H9 (cell line): ENCODE results near the gene NTNG2. TPM values are rescaled to one million over a fixed set of nuclear protein-coding genes. Genes with fewer than 3 reads are reported as not detected.

Source experiments
- DNase-seq: peaks from one replicate; pipeline ENCODE4 v3.0.0-alpha.2; 2017
- H2AFZ ChIP-seq: one replicate; pipeline ENCODE4 v1.6.1; 2013; ENCODE audit warnings: mild to moderate bottlenecking, low read length, control low read depth, moderate library complexity
- H2AK5ac ChIP-seq: 2 replicates; pipeline ENCODE4 v1.6.1; 2013; ENCODE audit warnings: low read length, control low read depth, mixed read lengths; ENCODE audit not compliant: insufficient read length
- H2BK120ac ChIP-seq: one replicate; pipeline ENCODE4 v1.6.1; 2013; ENCODE audit warnings: low read depth, mild to moderate bottlenecking, low read length, control low read depth, inconsistent platforms; ENCODE audit not compliant: poor library complexity, severe bottlenecking
- H2BK12ac ChIP-seq: 2 replicates; pipeline ENCODE4 v1.6.1; 2013; ENCODE audit warnings: low read length, control low read depth, mixed read lengths, low read depth; ENCODE audit not compliant: insufficient read length
- H2BK15ac ChIP-seq: 2 replicates; pipeline ENCODE4 v1.6.1; 2013; ENCODE audit warnings: low read depth, low read length, control low read depth
- H2BK20ac ChIP-seq: one replicate; pipeline ENCODE4 v1.6.1; 2013; ENCODE audit warnings: low read depth, mild to moderate bottlenecking, low read length, control low read depth, inconsistent platforms; ENCODE audit not compliant: poor library complexity, severe bottlenecking
- H2BK5ac ChIP-seq: 2 replicates; pipeline ENCODE4 v1.6.1; 2013; ENCODE audit warnings: low read length, control low read depth, mixed read lengths; ENCODE audit not compliant: insufficient read length
- H3K14ac ChIP-seq: 2 replicates; pipeline ENCODE4 v1.6.1; 2013; ENCODE audit warnings: low read length, control low read depth; ENCODE audit not compliant: insufficient read depth
- H3K18ac ChIP-seq: 2 replicates; pipeline ENCODE4 v1.6.1; 2013; ENCODE audit warnings: low read depth, mild to moderate bottlenecking, mixed read lengths, low read length, control low read depth; ENCODE audit not compliant: insufficient read length
- H3K23ac ChIP-seq: 2 replicates; pipeline ENCODE4 v1.6.1; 2013; ENCODE audit warnings: low read length, control low read depth, mixed read lengths, low read depth; ENCODE audit not compliant: insufficient read length
- H3K23me2 ChIP-seq: 2 replicates; pipeline ENCODE4 v1.6.1; 2013; ENCODE audit warnings: low read depth, mild to moderate bottlenecking, mixed read lengths, low read length, control low read depth; ENCODE audit not compliant: insufficient read length, poor library complexity, severe bottlenecking
- H3K27ac ChIP-seq: 2 replicates; pipeline ENCODE4 v1.5.1; 2013; ENCODE audit warnings: low read length, control low read depth, mixed read lengths, low read depth; ENCODE audit not compliant: insufficient read length
- H3K27me3 ChIP-seq: 2 replicates; pipeline ENCODE4 v1.6.1; 2013; ENCODE audit warnings: low read length, control low read depth, inconsistent platforms; ENCODE audit not compliant: insufficient read depth
- H3K4ac ChIP-seq: 2 replicates; pipeline ENCODE4 v1.6.1; 2013; ENCODE audit warnings: low read depth, mild to moderate bottlenecking, control low read depth, inconsistent platforms, low read length, moderate library complexity
- H3K4me1 ChIP-seq: 2 replicates; pipeline ENCODE4 v1.6.1; 2013; ENCODE audit warnings: low read length, control low read depth, inconsistent platforms; ENCODE audit not compliant: insufficient read depth
- H3K4me2 ChIP-seq: 2 replicates; pipeline ENCODE4 v1.6.1; 2013; ENCODE audit warnings: low read length, control low read depth, mixed read lengths; ENCODE audit not compliant: insufficient read length, insufficient read depth
- H3K56ac ChIP-seq: 2 replicates; pipeline ENCODE4 v1.6.1; 2013; ENCODE audit warnings: low read depth, mild to moderate bottlenecking, mixed read lengths, low read length, control low read depth; ENCODE audit not compliant: insufficient read length
- H3K79me1 ChIP-seq: 2 replicates; pipeline ENCODE4 v1.6.1; 2013; ENCODE audit warnings: low read depth, mild to moderate bottlenecking, moderate library complexity, low read length, control low read depth, inconsistent platforms; ENCODE audit not compliant: insufficient read depth, poor library complexity, severe bottlenecking
- H3K79me2 ChIP-seq: 2 replicates; pipeline ENCODE4 v1.6.1; 2013; ENCODE audit warnings: low read length, control low read depth, inconsistent platforms; ENCODE audit not compliant: insufficient read depth
- H3K9ac ChIP-seq: 2 replicates; pipeline ENCODE4 v1.6.1; 2013; ENCODE audit warnings: low read length, control low read depth, mixed read lengths; ENCODE audit not compliant: insufficient read length; ENCODE audit errors: extremely low read depth
- H3K9me3 ChIP-seq: one replicate; pipeline ENCODE4 v1.6.1; 2013; ENCODE audit warnings: low read depth, low read length, inconsistent platforms; ENCODE audit not compliant: control insufficient read depth
- H3T11ph ChIP-seq: one replicate; pipeline ENCODE4 v1.6.1; 2013; ENCODE audit warnings: mild to moderate bottlenecking, low read length, control low read depth, inconsistent platforms
- H4K20me1 ChIP-seq: one replicate; pipeline ENCODE4 v1.6.1; 2013; ENCODE audit not compliant: control insufficient read depth, insufficient read length, insufficient read depth
- H4K5ac ChIP-seq: 2 replicates; pipeline ENCODE4 v1.6.1; 2013; ENCODE audit warnings: low read depth, mild to moderate bottlenecking, mixed read lengths, low read length, control low read depth; ENCODE audit not compliant: insufficient read length
- H4K8ac ChIP-seq: replicated peaks from 2 replicates; pipeline ENCODE4 v1.6.1; 2013; ENCODE audit warnings: low read length, control low read depth, mixed read lengths, low read depth; ENCODE audit not compliant: insufficient read length
- H4K91ac ChIP-seq: 2 replicates; pipeline ENCODE4 v1.6.1; 2013; ENCODE audit warnings: low read depth, mild to moderate bottlenecking, moderate library complexity, mixed read lengths, low read length, control low read depth; ENCODE audit not compliant: insufficient read length
- H3K27ac Mint-ChIP-seq, 3 experiments: 2 replicates in 2 of 3; 3 replicates in 1 of 3; pipeline ENCODE4 v1.8.0; 2020 to 2021; ENCODE audit warnings: mixed read lengths in 3 of 3, mild to moderate bottlenecking in 1 of 3, moderate library complexity in 1 of 3
- H3K27me3 Mint-ChIP-seq: 2 replicates; pipeline ENCODE4 v1.8.0; 2021; ENCODE audit warnings: low read depth, mild to moderate bottlenecking, moderate library complexity, mixed read lengths
- H3K36me3 Mint-ChIP-seq, 3 experiments: 2 replicates in 2 of 3; 3 replicates in 1 of 3; pipeline ENCODE4 v1.8.0; 2020 to 2021; ENCODE audit warnings: low read depth in 3 of 3, mixed read lengths in 3 of 3; ENCODE audit not compliant: insufficient read depth in 1 of 3
- H3K4me1 Mint-ChIP-seq, 2 experiments: 2 replicates each; pipeline ENCODE4 v1.8.0; 2020; ENCODE audit warnings: mixed read lengths in 2 of 2
- H3K4me3 Mint-ChIP-seq, 2 experiments: 2 replicates in 1 of 2; 3 replicates in 1 of 2; pipeline ENCODE4 v1.8.0; 2020 to 2021; ENCODE audit warnings: mild to moderate bottlenecking in 2 of 2, mixed read lengths in 2 of 2, moderate library complexity in 1 of 2
- H3K9me3 Mint-ChIP-seq, 2 experiments: 2 replicates in 1 of 2; 3 replicates in 1 of 2; pipeline ENCODE4 v1.8.0; 2020; ENCODE audit warnings: mild to moderate bottlenecking in 2 of 2, mixed read lengths in 2 of 2, moderate library complexity in 1 of 2
- CTCF ChIP-seq: fragments of 200-600 bp; sonication (generic); conservative IDR thresholded peaks from 3 replicates; pipeline ENCODE4 v1.8.0; 2021; ENCODE audit warnings: antibody characterized with exemption, mild to moderate bottlenecking
- WGBS: extraction: QIAGEN DNeasy Blood & Tissue Kit; methylation state at CpG from one replicate; pipeline ENCODE4 v1.1.7; 2013; ENCODE audit warnings: missing lambda C conversion rate, low lambda C conversion rate, mixed read lengths; ENCODE audit not compliant: insufficient read length; ENCODE audit errors: extremely low coverage; 5-methylcytosine and 5-hydroxymethylcytosine counted together
- total RNA-seq: library from RNA; stranded (reverse); gene quantifications from 2 replicates; pipeline ENCODE4 v1.2.1, GENCODE V29; 2021

Gene NTNG2
- total RNA-seq, 1 experiment from 2014 or later, result 0.52 TPM

- peaks cover 37 to 94% (median 76%) of the 10 kb centered on the region in 3 experiments; a peak in 6 of 7 replicates for H3K36me3 Mint-ChIP-seq
- H3K9me3 ChIP-seq, result no peaks in the 10 kb centered on the region
- H3K9ac ChIP-seq, result no peak overlapping the region
- DNase-seq, result no peak
- H3K79me1 ChIP-seq, result no peaks in the 10 kb centered on the region
- no peak for TF ChIP-seq CTCF
- no peak overlapping the region for H3K4me2 ChIP-seq
- no peak overlapping the region for H2BK120ac ChIP-seq
- H4K8ac ChIP-seq, result no peak overlapping the region
- no peak overlapping the region for H4K91ac ChIP-seq
- H3K23ac ChIP-seq, result no peak overlapping the region
- no peak overlapping the region for H3K27ac Mint-ChIP-seq
- no peak overlapping the region for H2BK15ac ChIP-seq
- H3K14ac ChIP-seq, result no peak overlapping the region
- H3K4ac ChIP-seq, result no peak overlapping the region
- no peak overlapping the region for H3K4me3 Mint-ChIP-seq
- H2BK12ac ChIP-seq, result no peak overlapping the region
- no peaks in the 10 kb centered on the region for H3K9me3 Mint-ChIP-seq
- no peaks in the 10 kb centered on the region for H4K20me1 ChIP-seq
- H4K5ac ChIP-seq, result no peak overlapping the region
- no peak overlapping the region for H3K18ac ChIP-seq
- no peak overlapping the region for H3K27ac ChIP-seq
- no peaks in the 10 kb centered on the region for H3K79me2 ChIP-seq
- no CpG with 5 or more reads among the region's 4 CpGs for WGBS
- no peak overlapping the region for H3T11ph ChIP-seq
- no peak overlapping the region for H3K56ac ChIP-seq
- no peak overlapping the region for H2AFZ ChIP-seq
- H3K4me1 ChIP-seq, result no peaks in the 10 kb centered on the region
- H2BK5ac ChIP-seq, result no peak overlapping the region
- no peak overlapping the region for H2AK5ac ChIP-seq
- no peaks in the 10 kb centered on the region for H3K27me3 ChIP-seq
- no peaks in the 10 kb centered on the region; the same call in 1 of the 2 replicates for H3K27me3 Mint-ChIP-seq
- H2BK20ac ChIP-seq, result no peak overlapping the region
- H3K23me2 ChIP-seq, result no peaks in the 10 kb centered on the region
- no peaks in the 10 kb centered on the region for H3K4me1 Mint-ChIP-seq
Observed at GRCh38 chr9:132283165-132283564, 121.3 kb downstream of the NTNG2 start.
